Neuronal stem cell (in vitro differentiated cells): ENCODE measurements around the gene TFF3. TPM values are rescaled to one million over a fixed set of nuclear protein-coding genes. Genes with fewer than 3 reads are reported as not detected.

Experiments used
- DNase-seq: peaks from one replicate; pipeline ENCODE4 v3.0.0-alpha.2; 2013; ENCODE audit warnings: low spot score
- H2AFZ ChIP-seq: one replicate; pipeline ENCODE4 v1.6.1; 2013; ENCODE audit warnings: mild to moderate bottlenecking, low read length, inconsistent platforms
- H2AK5ac ChIP-seq: 2 replicates; pipeline ENCODE4 v1.6.1; 2013; ENCODE audit warnings: low read depth, mild to moderate bottlenecking, inconsistent platforms, low read length, moderate library complexity, mixed read lengths
- H2BK120ac ChIP-seq: 2 replicates; pipeline ENCODE4 v1.6.1; 2013; ENCODE audit warnings: low read depth, mild to moderate bottlenecking, inconsistent platforms, low read length, moderate library complexity, mixed read lengths
- H2BK12ac ChIP-seq: one replicate; pipeline ENCODE4 v1.6.1; 2013; ENCODE audit warnings: low read length, inconsistent platforms
- H2BK15ac ChIP-seq: 2 replicates; pipeline ENCODE4 v1.6.1; 2013; ENCODE audit warnings: mild to moderate bottlenecking, low read length, inconsistent platforms, mixed read lengths
- H2BK5ac ChIP-seq: one replicate; pipeline ENCODE4 v1.6.1; 2013; ENCODE audit warnings: inconsistent platforms, mild to moderate bottlenecking, low read length, moderate library complexity
- H3K14ac ChIP-seq: one replicate; pipeline ENCODE4 v1.6.1; 2013; ENCODE audit warnings: low read length, inconsistent platforms
- H3K18ac ChIP-seq: 2 replicates; pipeline ENCODE4 v1.6.1; 2013; ENCODE audit warnings: low read length, inconsistent platforms
- H3K23ac ChIP-seq: 2 replicates; pipeline ENCODE4 v1.6.1; 2013; ENCODE audit warnings: low read depth, mild to moderate bottlenecking, mixed read lengths, low read length, inconsistent platforms; ENCODE audit not compliant: poor library complexity
- H3K27ac ChIP-seq: replicated peaks from 3 replicates; pipeline ENCODE4 v1.5.1; 2013; ENCODE audit warnings: low read length, inconsistent platforms
- H3K27me3 ChIP-seq, 3 experiments: 2 replicates each; pipeline ENCODE4 v1.6.1; 2013; ENCODE audit warnings: low read length in 3 of 3, mild to moderate bottlenecking in 2 of 3, inconsistent platforms in 1 of 3, low read depth in 1 of 3, mixed read lengths in 1 of 3, moderate library complexity in 1 of 3; ENCODE audit not compliant: control insufficient read depth in 3 of 3, insufficient read depth in 3 of 3
- H3K36me3 ChIP-seq, 2 donors: replicated peaks in 1 of 2; 2 replicates each; pipeline ENCODE4 v1.6.1; 2013; ENCODE audit warnings: low read length in 2 of 2; ENCODE audit not compliant: control insufficient read depth in 2 of 2, insufficient read depth in 2 of 2
- H3K4ac ChIP-seq: 2 replicates; pipeline ENCODE4 v1.6.1; 2013; ENCODE audit warnings: inconsistent platforms, mild to moderate bottlenecking, low read length, moderate library complexity
- H3K4me1 ChIP-seq, 2 donors: 1 replicate in 1 of 2; 2 replicates in 1 of 2; pipeline ENCODE4 v1.6.1; 2013; ENCODE audit warnings: low read length in 2 of 2, low read depth in 1 of 2; ENCODE audit not compliant: control insufficient read depth in 2 of 2, insufficient read depth in 1 of 2
- H3K4me2 ChIP-seq: one replicate; pipeline ENCODE4 v1.6.1; 2013; ENCODE audit warnings: mild to moderate bottlenecking, low read length, inconsistent platforms; ENCODE audit not compliant: insufficient read depth, poor library complexity, severe bottlenecking
- H3K4me3 ChIP-seq, 2 donors: 2 replicates each; pipeline ENCODE4 v1.5.1; 2013; ENCODE audit warnings: low read length in 2 of 2, mild to moderate bottlenecking in 2 of 2, inconsistent platforms in 1 of 2, moderate library complexity in 1 of 2
- H3K79me1 ChIP-seq: one replicate; pipeline ENCODE4 v1.6.1; 2013; ENCODE audit warnings: low read depth, mild to moderate bottlenecking, inconsistent platforms, low read length, moderate library complexity
- H3K9ac ChIP-seq: one replicate; pipeline ENCODE4 v1.6.1; 2013; ENCODE audit warnings: mild to moderate bottlenecking, low read depth, low read length, inconsistent platforms; ENCODE audit not compliant: poor library complexity
- H3K9me3 ChIP-seq, 2 donors: replicated peaks in 1 of 2; 2 replicates each; pipeline versions ENCODE3 to v1.6.1; 2013; ENCODE audit warnings: low read length in 2 of 2, mild to moderate bottlenecking in 2 of 2, inconsistent platforms in 1 of 2, low read depth in 1 of 2, mixed read lengths in 1 of 2, moderate library complexity in 1 of 2; ENCODE audit not compliant: control insufficient read depth in 2 of 2, insufficient read depth in 1 of 2
- H4K8ac ChIP-seq: one replicate; pipeline ENCODE4 v1.6.1; 2013; ENCODE audit warnings: low read depth, mild to moderate bottlenecking, inconsistent platforms, low read length, moderate library complexity
- H4K91ac ChIP-seq: one replicate; pipeline ENCODE4 v1.6.1; 2013; ENCODE audit warnings: low read length, low read depth, mild to moderate bottlenecking, inconsistent platforms; ENCODE audit not compliant: poor library complexity
- WGBS, 2 donors: extraction: QIAGEN DNeasy Blood & Tissue Kit; methylation state at CpG; one replicate each; pipeline ENCODE4 v1.1.7; 2013; ENCODE audit warnings: missing lambda C conversion rate in 2 of 2, mixed read lengths in 1 of 2; ENCODE audit not compliant: insufficient read length in 2 of 2, insufficient replicate concordance in 1 of 2; ENCODE audit errors: extremely low coverage in 2 of 2; 5-methylcytosine and 5-hydroxymethylcytosine counted together
- polyA plus RNA-seq, 2 experiments: library from polyadenylated mRNA; stranded (reverse); fragments of 200-250 nt; gene quantifications; one replicate each; pipeline ENCODE4 v1.2.3, GENCODE V29; 2013

The TFF3 gene
- not detected for polyA plus RNA-seq (2013, experiment 1 of 2)
- polyA plus RNA-seq (2013, experiment 2 of 2), result 0.15 TPM

DNA sequence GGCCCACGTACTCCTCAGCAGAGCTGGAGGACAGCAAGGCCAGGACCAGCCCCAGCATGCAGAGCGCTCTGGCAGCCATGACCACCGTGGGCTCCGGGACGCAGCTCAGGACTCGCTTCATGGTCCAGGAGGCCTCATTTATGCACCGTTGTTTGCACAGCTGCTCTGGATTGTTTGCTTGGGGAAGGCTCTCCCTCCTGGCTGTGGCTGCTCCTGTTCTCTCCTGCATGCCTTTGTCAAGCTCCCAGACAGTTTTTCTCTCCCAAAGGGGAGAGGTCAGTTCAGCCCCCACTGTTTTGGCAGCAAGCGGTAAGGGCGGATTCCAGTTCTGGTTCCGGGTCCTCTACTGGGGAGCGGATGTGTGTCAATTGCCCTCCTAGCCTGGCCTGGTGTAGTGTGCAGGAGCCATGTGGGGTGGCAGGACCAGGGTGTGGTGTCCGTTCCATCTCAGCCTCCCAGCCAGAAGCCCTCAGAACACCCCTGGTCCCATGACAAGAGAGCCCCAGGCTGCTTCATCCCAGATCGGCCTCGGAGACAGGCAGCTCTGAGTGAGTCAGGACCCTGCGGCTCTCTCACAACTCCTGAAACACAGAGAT, at the start of gene TFF3:
Gene TFF3, minus strand, starts transcription at position 114 of the 596 bp plus-strand sequence. Its CDS starts 35 bp downstream, at position 79.
- Histone ChIP-seq H3K14ac (peak within 1 kb of the TSS; percentile 77), H3K9ac (no peak within 1 kb of the TSS), H2BK12ac (peak within 1 kb of the TSS; percentile 46), H3K27ac (peak within 1 kb of the TSS; percentile 42), H3K4me1 (peaks cover 0 to 13% of the 10 kb centered on the region in 2 donors), H3K18ac (peak within 1 kb of the TSS; percentile 49), H3K4ac (no peak within 1 kb of the TSS), H2AFZ (peak within 1 kb of the TSS; percentile 56), H2BK5ac (peak within 1 kb of the TSS; percentile 32), H4K8ac (no peak within 1 kb of the TSS), H3K4me2 (no peak within 1 kb of the TSS), H3K36me3 (no peaks in the 10 kb centered on the region), H2BK120ac (no peak within 1 kb of the TSS), H2AK5ac (no peak within 1 kb of the TSS), H3K9me3 (no peaks in the 10 kb centered on the region), H3K23ac (peak within 1 kb of the TSS; percentile 62), H3K4me3 (no peak within 1 kb of the TSS), H4K91ac (no peak within 1 kb of the TSS), H3K27me3 (peaks cover 0 to 45% (median 0%) of the 10 kb centered on the region in 3 experiments), H3K79me1 (no peaks in the 10 kb centered on the region), H2BK15ac (peak within 1 kb of the TSS; percentile 14)
- no CpG with 5 or more reads among the region's 15 CpGs for WGBS, 2 donors
- DNase-seq, result no peak

DNA sequence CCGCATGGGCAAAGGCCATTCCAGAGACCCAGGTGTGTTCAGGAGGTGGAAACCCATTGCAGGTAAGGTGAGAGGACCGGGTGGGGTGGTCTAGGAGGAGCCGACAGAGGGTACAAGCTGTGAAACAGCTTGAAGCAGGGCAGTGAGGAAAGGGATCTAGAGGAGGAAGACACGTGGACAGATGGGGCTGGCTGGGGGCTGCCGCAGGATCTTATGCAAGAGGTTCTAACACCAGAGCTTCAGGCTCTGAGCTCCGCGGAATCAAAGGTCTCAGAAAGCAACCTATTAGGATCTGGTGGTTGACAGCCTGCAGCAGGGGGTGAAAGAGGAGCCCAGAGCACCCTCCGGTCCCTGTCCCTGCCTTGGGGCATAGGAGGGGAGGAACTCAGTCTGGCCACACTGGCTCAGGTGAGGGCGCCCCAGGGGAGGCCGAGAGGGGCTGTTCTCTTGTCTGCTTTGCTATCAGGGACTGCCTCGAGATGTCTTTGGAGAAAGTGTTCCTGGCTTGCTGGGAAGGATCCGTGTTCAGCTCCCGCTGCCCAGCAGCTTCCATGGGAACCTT, 49.2 kb upstream of the TFF3 start:
- no peak overlapping the region for H3K23ac ChIP-seq
- H2BK120ac ChIP-seq, result no peak overlapping the region
- H3K9ac ChIP-seq, result no peak overlapping the region
- H3K79me1 ChIP-seq, result no peaks in the 10 kb centered on the region
- no peak overlapping the region for H4K8ac ChIP-seq
- H2BK5ac ChIP-seq, result no peak overlapping the region
- H2BK15ac ChIP-seq, result peak overlapping the region; percentile 62
- H3K14ac ChIP-seq, result no peak overlapping the region
- no peak overlapping the region for H3K27ac ChIP-seq
- no CpG with 5 or more reads among the region's 13 CpGs for WGBS, 2 donors
- H3K9me3 ChIP-seq, result no peaks in the 10 kb centered on the region
- H3K36me3 ChIP-seq, result no peaks in the 10 kb centered on the region
- H4K91ac ChIP-seq, result no peak overlapping the region
- H3K27me3 ChIP-seq, result no peaks in the 10 kb centered on the region
- peak overlapping the region; percentile 21 for H2AK5ac ChIP-seq
- no peak overlapping the region for H2BK12ac ChIP-seq
- no peaks in the 10 kb centered on the region for H3K4me1 ChIP-seq
- no peak overlapping the region for H3K4me2 ChIP-seq
- no peak overlapping the region for H2AFZ ChIP-seq
- no peak for DNase-seq
- peak overlapping the region; percentile 40 for H3K18ac ChIP-seq
- H3K4ac ChIP-seq, result no peak overlapping the region
- H3K4me3 ChIP-seq, result no peak overlapping the region

- H3K23ac ChIP-seq, result no peak overlapping the region
- no peak overlapping the region for H3K9ac ChIP-seq
- H3K4me1 ChIP-seq, result no peaks in the 10 kb centered on the region
- H3K36me3 ChIP-seq, result no peaks in the 10 kb centered on the region
- no peaks in the 10 kb centered on the region for H3K79me1 ChIP-seq
- H2AK5ac ChIP-seq, result no peak overlapping the region
- no peaks in the 10 kb centered on the region for H3K27me3 ChIP-seq
- no peak overlapping the region for H4K8ac ChIP-seq
- H3K9me3 ChIP-seq, result peaks cover 0 to 4% of the 10 kb centered on the region in 2 donors
- no peak overlapping the region for H2BK12ac ChIP-seq
- H3K4ac ChIP-seq, result no peak overlapping the region
- no peak overlapping the region for H3K14ac ChIP-seq
- H2BK120ac ChIP-seq, result no peak overlapping the region
- no CpG with 5 or more reads among the region's 8 CpGs for WGBS, 2 donors
- H2BK15ac ChIP-seq, result no peak overlapping the region
- H3K4me2 ChIP-seq, result no peak overlapping the region
- no peak overlapping the region for H3K4me3 ChIP-seq
- no peak overlapping the region for H2AFZ ChIP-seq
- no peak overlapping the region for H4K91ac ChIP-seq
- H3K27ac ChIP-seq, result no peak overlapping the region
- no peak overlapping the region for H2BK5ac ChIP-seq
- DNase-seq, result no peak
- no peak overlapping the region for H3K18ac ChIP-seq
Observed at GRCh38 chr21:42363312-42363711, 48.1 kb upstream of the TFF3 start.

DNA sequence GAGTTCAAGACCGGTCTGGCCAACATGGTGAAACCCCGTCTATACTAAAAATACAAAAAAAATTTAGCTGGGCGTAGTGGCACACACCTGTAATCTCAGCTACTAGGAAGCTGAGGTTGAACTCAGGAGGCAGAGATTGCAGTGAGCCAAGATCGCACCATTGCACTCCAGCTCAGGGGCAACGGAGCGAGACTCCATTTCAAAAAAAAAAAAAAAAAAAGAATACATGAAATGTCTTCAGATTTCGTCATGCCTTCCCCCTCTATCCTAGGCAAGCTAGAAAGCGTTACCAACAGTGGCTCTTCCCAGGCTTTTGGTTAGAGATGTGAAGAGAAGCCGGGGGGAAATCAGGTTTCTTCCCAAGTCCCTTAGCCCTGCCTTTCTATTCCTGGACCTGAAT, 47.5 kb upstream of the TFF3 start:
- Histone ChIP-seq H3K4me1 (no peaks in the 10 kb centered on the region), H3K18ac (no peak overlapping the region), H2BK120ac (no peak overlapping the region), H3K4ac (no peak overlapping the region), H2BK5ac (no peak overlapping the region), H4K8ac (no peak overlapping the region), H3K36me3 (no peaks in the 10 kb centered on the region), H3K79me1 (no peaks in the 10 kb centered on the region), H3K27ac (no peak overlapping the region), H2BK12ac (no peak overlapping the region), H2AK5ac (no peak overlapping the region), H3K14ac (no peak overlapping the region), H3K9me3 (peaks cover 0 to 6% of the 10 kb centered on the region in 2 donors), H3K23ac (no peak overlapping the region), H3K27me3 (no peaks in the 10 kb centered on the region), H2AFZ (no peak overlapping the region), H3K4me3 (no peak overlapping the region), H2BK15ac (no peak overlapping the region), H3K4me2 (no peak overlapping the region), H3K9ac (no peak overlapping the region), H4K91ac (no peak overlapping the region)
- WGBS, 2 donors, result no CpG with 5 or more reads among the region's 9 CpGs
- DNase-seq, result no peak
